HG03469 (cell line): ENCODE data around the gene AASDH.
"Not testable (repeated sequence)": the region's sequence is repeated elsewhere in the genome, so short reads cannot be mapped to it uniquely, and the experiment has no call there.

Experiments used
- ATAC-seq: cut with Tn5 transposase; IDR thresholded peaks from one replicate; pipeline ENCODE4 v1.9.1; 2021; ENCODE audit warnings: mild to moderate bottlenecking, moderate library complexity, moderate number of reproducible peaks; ENCODE audit not compliant: unreplicated experiment

The AASDH gene

GRCh38 chr4:56405016-56405415 is 17.7 kb upstream of the AASDH start:
- ATAC-seq = no peak

- no peak for ATAC-seq
These were observed 13.3 kb upstream of the AASDH start for GRCh38 chr4:56400560-56400959.

GRCh38 chr4:56391270-56391669 is 4.0 kb upstream of the AASDH start:
- no peak for ATAC-seq

GRCh38 chr4:56389558-56389957 is 2.3 kb upstream of the AASDH start:
- ATAC-seq = no peak

- ATAC-seq = no peak
These were observed 1.0 kb upstream of the AASDH start for GRCh38 chr4:56388306-56388705.

GRCh38 chr4:56386091-56386490 is 1.2 kb downstream of the AASDH start:
- no peak for ATAC-seq

GRCh38 chr4:56375458-56375857 is 11.8 kb downstream of the AASDH start:
- no peak for ATAC-seq

GRCh38 chr4:56374956-56375355 is 12.3 kb downstream of the AASDH start:
- ATAC-seq = no peak

GRCh38 chr4:56372774-56373173 is 14.5 kb downstream of the AASDH start:
- no peak for ATAC-seq

- ATAC-seq = no peak
These were observed 15.7 kb downstream of the AASDH start for GRCh38 chr4:56371426-56372220.

- ATAC-seq = no peak
These were observed 16.9 kb downstream of the AASDH start for GRCh38 chr4:56370377-56370776.

- not testable (repeated sequence) for ATAC-seq
These were observed 24.3 kb downstream of the AASDH start for GRCh38 chr4:56362981-56363380.

GRCh38 chr4:56360071-56360470 is 27.2 kb downstream of the AASDH start:
- no peak for ATAC-seq

GRCh38 chr4:56356650-56357049 is 30.6 kb downstream of the AASDH start:
- no peak for ATAC-seq

- ATAC-seq = no peak
These were observed 38.7 kb downstream of the AASDH start for GRCh38 chr4:56348576-56348975.

- no peak for ATAC-seq
These were observed 41.8 kb downstream of the AASDH start for GRCh38 chr4:56345458-56345857.

- no peak for ATAC-seq
These were observed 44.5 kb downstream of the AASDH start for GRCh38 chr4:56342746-56343145.

- ATAC-seq = no peak
These were observed 56.6 kb downstream of the AASDH start for GRCh38 chr4:56330691-56331090.

GRCh38 chr4:56326363-56326762 is 60.9 kb downstream of the AASDH start:
- ATAC-seq = no peak

GRCh38 chr4:56324011-56324610 is 63.2 kb downstream of the AASDH start:
- no peak for ATAC-seq

- no peak for ATAC-seq
These were observed 64.0 kb downstream of the AASDH start for GRCh38 chr4:56323327-56323726.

GRCh38 chr4:56321251-56321650 is 66.0 kb downstream of the AASDH start:
- no peak for ATAC-seq

GRCh38 chr4:56320293-56320692 is 67.0 kb downstream of the AASDH start:
- no peak for ATAC-seq
